ENCODE measurements around the gene CREB3L2. TPM values are rescaled to one million over a fixed set of nuclear protein-coding genes. Genes with fewer than 3 reads are reported as not detected.
"Not testable (repeated sequence)": the region's sequence is repeated elsewhere in the genome, so short reads cannot be mapped to it uniquely, and the experiment has no call there.

The CREB3L2 gene
- total RNA-seq, 1 experiment from 2014 or later: 39.9 TPM

DNA sequence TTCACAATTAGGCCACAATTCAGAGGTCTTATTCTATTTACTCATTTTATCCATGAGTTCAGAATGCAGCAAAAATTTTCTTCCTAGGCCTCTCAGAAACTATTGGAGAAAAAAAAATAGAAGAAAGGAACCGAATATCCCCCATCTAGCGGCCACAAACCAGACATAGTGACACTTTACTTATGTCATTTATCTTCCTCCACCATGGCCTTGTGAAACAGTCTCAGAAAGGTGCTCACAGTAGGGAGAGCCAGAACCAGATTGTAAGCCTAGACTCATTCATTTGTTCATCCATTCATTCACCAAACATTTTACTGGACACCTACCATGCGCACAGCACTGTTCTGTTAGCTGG lies 16.0 kb downstream of the CREB3L2 start:
- intact Hi-C loops (cut with micrococcal nuclease; ENCODE audit: unreplicated experiment): no loop called here
- DNase-seq: no peak
- TF ChIP-seq, protein P1, sequence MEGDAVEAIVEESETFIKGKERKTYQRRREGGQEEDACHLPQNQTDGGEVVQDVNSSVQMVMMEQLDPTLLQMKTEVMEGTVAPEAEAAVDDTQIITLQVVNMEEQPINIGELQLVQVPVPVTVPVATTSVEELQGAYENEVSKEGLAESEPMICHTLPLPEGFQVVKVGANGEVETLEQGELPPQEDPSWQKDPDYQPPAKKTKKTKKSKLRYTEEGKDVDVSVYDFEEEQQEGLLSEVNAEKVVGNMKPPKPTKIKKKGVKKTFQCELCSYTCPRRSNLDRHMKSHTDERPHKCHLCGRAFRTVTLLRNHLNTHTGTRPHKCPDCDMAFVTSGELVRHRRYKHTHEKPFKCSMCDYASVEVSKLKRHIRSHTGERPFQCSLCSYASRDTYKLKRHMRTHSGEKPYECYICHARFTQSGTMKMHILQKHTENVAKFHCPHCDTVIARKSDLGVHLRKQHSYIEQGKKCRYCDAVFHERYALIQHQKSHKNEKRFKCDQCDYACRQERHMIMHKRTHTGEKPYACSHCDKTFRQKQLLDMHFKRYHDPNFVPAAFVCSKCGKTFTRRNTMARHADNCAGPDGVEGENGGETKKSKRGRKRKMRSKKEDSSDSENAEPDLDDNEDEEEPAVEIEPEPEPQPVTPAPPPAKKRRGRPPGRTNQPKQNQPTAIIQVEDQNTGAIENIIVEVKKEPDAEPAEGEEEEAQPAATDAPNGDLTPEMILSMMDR (IDR thresholded peaks at IDR 0.05; ENCODE audit: unreplicated experiment): no peak
- Mint-ChIP-seq H3K9me3 (ENCODE audit: low read depth, unreplicated experiment) (peaks cover 2% of the 10 kb centered on the region), H3K4me1 (ENCODE audit: low read depth, unreplicated experiment) (peaks cover 11% of the 10 kb centered on the region), H3K27me3 (ENCODE audit: unreplicated experiment) (no peaks in the 10 kb centered on the region), H3K4me3 (ENCODE audit: low read depth, unreplicated experiment) (no peak overlapping the region), H3K36me3 (ENCODE audit: insufficient read depth, unreplicated experiment) (no peaks in the 10 kb centered on the region), H3K27ac (ENCODE audit: unreplicated experiment) (no peak overlapping the region)
- CTCF ChIA-PET: no interaction called here
- no TSS peak for BruUV-seq (replicated peaks)

DNA sequence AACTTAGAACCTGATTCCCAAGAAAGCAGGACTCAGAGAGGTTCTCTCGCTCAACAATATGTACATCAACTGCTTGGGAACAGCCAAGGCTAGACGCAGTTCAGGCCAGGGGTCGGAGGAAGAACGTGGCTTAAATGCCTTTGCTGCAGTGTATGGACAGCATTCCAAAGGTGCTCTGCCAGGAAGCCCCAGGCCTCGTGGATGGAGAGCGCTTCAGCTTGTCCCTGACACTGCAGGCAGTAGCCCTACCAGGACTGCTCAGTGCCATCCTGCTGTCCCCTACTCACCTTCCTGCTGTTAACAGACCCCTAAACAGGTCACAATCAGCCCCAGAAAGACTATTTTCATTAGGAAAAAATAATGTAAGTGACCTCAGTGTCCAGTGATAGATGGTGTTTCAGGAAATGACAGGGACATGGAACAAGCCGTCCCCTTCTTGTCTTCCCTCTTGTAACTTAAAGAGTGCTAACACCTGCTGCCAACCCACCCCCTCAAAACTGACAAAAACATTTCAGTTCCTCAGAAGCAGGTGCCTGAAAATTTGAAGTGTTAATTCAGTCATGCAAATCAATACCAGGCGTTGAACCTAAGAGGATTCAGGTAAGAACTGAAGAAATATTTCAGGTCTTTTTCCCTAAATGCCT lies 16.5 kb downstream of the CREB3L2 start:
- CTCF ChIA-PET: no interaction called here
- no peak overlapping the region for H3K27ac Mint-ChIP-seq (ENCODE audit: unreplicated experiment)
- peaks cover 2% of the 10 kb centered on the region for H3K9me3 Mint-ChIP-seq (ENCODE audit: low read depth, unreplicated experiment)
- H3K36me3 Mint-ChIP-seq (ENCODE audit: insufficient read depth, unreplicated experiment): no peaks in the 10 kb centered on the region
- BruUV-seq (replicated peaks): no TSS peak
- H3K4me3 Mint-ChIP-seq (ENCODE audit: low read depth, unreplicated experiment): no peak overlapping the region
- H3K4me1 Mint-ChIP-seq (ENCODE audit: low read depth, unreplicated experiment): peaks cover 16% of the 10 kb centered on the region
- TF ChIP-seq, protein P1 (IDR thresholded peaks at IDR 0.05; ENCODE audit: unreplicated experiment): no peak
- DNase-seq: no peak
- intact Hi-C loops (cut with micrococcal nuclease; ENCODE audit: unreplicated experiment): no loop called here
- H3K27me3 Mint-ChIP-seq (ENCODE audit: unreplicated experiment): no peaks in the 10 kb centered on the region

DNA sequence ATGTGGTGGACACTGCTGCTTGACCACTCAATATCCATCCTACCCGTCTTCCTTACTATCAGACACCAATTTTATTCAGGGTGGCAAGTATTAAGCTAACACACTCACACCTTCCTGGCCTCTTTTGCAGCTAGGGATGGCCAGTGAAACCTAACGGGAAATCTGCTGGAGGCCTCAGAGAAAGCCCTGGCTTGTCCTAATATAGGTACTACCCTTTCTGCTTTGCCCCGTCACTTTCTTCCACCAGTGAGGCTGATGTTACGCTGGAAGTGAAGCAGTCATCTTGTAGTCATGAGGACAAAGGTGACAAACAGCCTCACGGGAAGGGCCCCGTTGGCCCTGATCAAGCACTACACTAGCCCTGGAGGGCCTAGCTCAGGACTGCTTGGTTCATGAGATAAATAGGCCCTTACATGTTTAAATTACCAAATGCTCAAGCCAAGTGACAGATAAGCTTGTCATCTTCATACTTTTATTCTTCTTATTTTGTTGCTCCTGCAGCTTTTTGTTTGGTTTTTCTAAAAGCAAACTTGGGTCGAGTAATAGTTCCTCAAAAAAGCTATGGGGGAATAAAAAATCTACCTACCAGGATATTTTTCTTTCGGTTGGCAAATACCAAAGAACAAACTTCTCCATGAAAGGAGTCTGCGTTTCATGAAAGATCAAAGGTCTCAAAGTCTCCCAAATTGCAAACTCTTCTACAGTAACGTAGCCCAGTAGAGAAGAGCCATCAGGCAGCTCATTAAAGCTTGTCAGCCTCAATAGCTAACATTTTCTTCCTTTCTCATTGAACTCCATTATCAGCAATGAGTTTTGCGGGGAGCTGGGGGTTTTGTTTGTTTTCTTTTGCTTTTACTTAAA lies 17.5 kb downstream of the CREB3L2 start:
- intact Hi-C loops (cut with micrococcal nuclease; ENCODE audit: unreplicated experiment): no loop called here
- H3K36me3 Mint-ChIP-seq (ENCODE audit: insufficient read depth, unreplicated experiment): peaks cover 1% of the 10 kb centered on the region
- H3K27ac Mint-ChIP-seq (ENCODE audit: unreplicated experiment): no peak overlapping the region
- TF ChIP-seq, protein P1 (IDR thresholded peaks at IDR 0.05; ENCODE audit: unreplicated experiment): no peak
- no peak for DNase-seq
- peaks cover 2% of the 10 kb centered on the region for H3K9me3 Mint-ChIP-seq (ENCODE audit: low read depth, unreplicated experiment)
- H3K27me3 Mint-ChIP-seq (ENCODE audit: unreplicated experiment): no peaks in the 10 kb centered on the region
- BruUV-seq (replicated peaks): no TSS peak
- CTCF ChIA-PET: no interaction called here
- no peak overlapping the region for H3K4me3 Mint-ChIP-seq (ENCODE audit: low read depth, unreplicated experiment)
- H3K4me1 Mint-ChIP-seq (ENCODE audit: low read depth, unreplicated experiment): peaks cover 24% of the 10 kb centered on the region

DNA sequence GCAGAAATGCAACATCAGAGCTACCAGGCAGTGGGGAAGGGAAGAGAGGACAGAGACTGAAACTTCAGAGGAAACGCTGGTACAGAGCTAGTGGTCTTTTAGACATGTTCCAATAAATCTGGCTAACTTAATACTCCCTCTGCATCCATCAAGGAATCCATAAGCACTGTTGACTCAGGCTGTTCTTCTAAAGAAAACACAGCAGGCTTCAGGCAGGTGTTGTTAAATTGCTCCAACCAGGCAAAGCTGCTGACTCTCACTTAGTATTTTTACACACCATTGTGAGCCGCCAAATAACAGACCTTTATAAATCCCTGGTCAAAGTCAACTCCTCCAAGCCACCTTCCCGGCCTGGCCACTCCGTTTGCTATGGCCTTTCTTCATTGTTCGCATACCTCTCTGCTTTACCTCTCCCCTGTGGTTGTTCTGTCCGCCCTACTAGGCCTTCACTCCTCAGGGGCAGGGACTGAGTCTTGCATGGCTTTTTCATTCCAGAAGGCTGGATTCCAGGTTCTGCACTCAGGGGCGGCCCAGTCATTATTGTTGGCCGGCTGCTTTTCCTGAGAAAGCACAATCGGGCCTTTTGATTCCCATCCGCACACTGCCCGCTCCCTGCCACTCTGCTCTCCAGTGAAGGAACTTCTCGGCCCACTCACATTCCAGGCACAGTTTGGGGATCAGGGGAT lies 18.4 kb downstream of the CREB3L2 start:
- CTCF ChIA-PET: no interaction called here
- H3K27ac Mint-ChIP-seq (ENCODE audit: unreplicated experiment): no peak overlapping the region
- intact Hi-C loops (cut with micrococcal nuclease; ENCODE audit: unreplicated experiment): no loop called here
- TF ChIP-seq, protein P1 (IDR thresholded peaks at IDR 0.05; ENCODE audit: unreplicated experiment): no peak
- peaks cover 34% of the 10 kb centered on the region for H3K4me1 Mint-ChIP-seq (ENCODE audit: low read depth, unreplicated experiment)
- BruUV-seq (replicated peaks): no TSS peak
- H3K27me3 Mint-ChIP-seq (ENCODE audit: unreplicated experiment): no peaks in the 10 kb centered on the region
- peaks cover 2% of the 10 kb centered on the region for H3K9me3 Mint-ChIP-seq (ENCODE audit: low read depth, unreplicated experiment)
- peaks cover 11% of the 10 kb centered on the region for H3K36me3 Mint-ChIP-seq (ENCODE audit: insufficient read depth, unreplicated experiment)
- DNase-seq: no peak
- no peak overlapping the region for H3K4me3 Mint-ChIP-seq (ENCODE audit: low read depth, unreplicated experiment)

DNA sequence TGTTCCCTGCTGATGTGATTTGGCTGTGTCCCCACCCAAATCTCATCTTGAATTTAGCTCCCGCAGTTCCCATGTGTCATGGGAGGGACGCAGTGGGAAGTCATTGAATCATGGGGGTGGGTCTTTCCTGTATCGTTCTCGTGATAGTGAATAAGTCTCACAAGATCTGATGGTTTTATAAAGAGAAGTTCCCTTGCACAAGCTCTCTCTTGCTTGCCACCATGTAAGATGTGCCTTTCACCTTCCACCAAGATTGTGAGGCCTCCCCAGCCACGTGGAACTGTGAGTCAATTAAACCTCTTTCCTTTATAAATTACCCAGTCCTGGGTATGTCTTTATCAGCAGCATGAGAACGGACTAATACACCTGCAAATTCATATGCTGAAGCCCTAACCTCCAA lies 19.5 kb downstream of the CREB3L2 start:
- CTCF ChIA-PET; H3K9me3 Mint-ChIP-seq (ENCODE audit: low read depth, unreplicated experiment); DNase-seq; H3K27ac Mint-ChIP-seq (ENCODE audit: unreplicated experiment); H3K27me3 Mint-ChIP-seq (ENCODE audit: unreplicated experiment); H3K4me3 Mint-ChIP-seq (ENCODE audit: low read depth, unreplicated experiment); intact Hi-C loops (cut with micrococcal nuclease; ENCODE audit: unreplicated experiment); BruUV-seq (replicated peaks): not testable (repeated sequence)
- Mint-ChIP-seq H3K36me3 (ENCODE audit: insufficient read depth, unreplicated experiment) (peaks cover 15% of the 10 kb centered on the region), H3K4me1 (ENCODE audit: low read depth, unreplicated experiment) (peaks cover 45% of the 10 kb centered on the region)
